ENCODE measurements around the gene ARHGEF10L. TPM values are rescaled to one million over a fixed set of nuclear protein-coding genes. Genes with fewer than 3 reads are reported as not detected.
"Not testable (repeated sequence)": the region's sequence is repeated elsewhere in the genome, so short reads cannot be mapped to it uniquely, and the experiment has no call there.

Gene ARHGEF10L
- total RNA-seq, 2 experiments from 2014 or later: not detected

DNA sequence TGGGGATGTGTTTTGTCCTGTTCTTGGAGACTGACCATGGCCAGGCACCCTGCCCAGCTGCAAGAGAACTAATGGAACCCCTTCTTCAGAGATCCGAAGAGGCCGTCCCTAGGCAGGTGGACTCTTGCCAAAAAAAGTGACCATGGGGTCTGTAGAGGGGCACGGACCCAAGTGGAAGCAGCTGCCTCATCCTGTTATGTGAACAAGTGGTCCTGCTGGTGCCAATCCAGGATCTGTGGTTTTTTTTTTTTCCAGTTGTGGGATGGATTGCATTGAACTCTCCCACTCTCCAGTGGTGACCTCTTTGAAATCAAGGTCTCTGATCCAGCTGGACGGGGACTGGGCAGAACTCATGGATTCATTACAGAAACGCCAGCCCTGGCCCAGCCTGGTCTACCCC, 71.2 kb downstream of the ARHGEF10L start:
- Mint-ChIP-seq H3K9me3 (no peaks in the 10 kb centered on the region), H3K4me3 (no peak overlapping the region), H3K27ac (no peak overlapping the region), H3K36me3 (no peaks in the 10 kb centered on the region), H3K4me1 (no peaks in the 10 kb centered on the region), H3K27me3 (no peaks in the 10 kb centered on the region)
- DNase-seq: no peak

- no peaks in the 10 kb centered on the region for H3K27me3 Mint-ChIP-seq
- H3K27ac Mint-ChIP-seq: no peak overlapping the region
- H3K9me3 Mint-ChIP-seq: no peaks in the 10 kb centered on the region
- H3K4me3 Mint-ChIP-seq: no peak overlapping the region
- DNase-seq: no peak
- no peaks in the 10 kb centered on the region for H3K36me3 Mint-ChIP-seq
- no peaks in the 10 kb centered on the region for H3K4me1 Mint-ChIP-seq
Observed at GRCh38 chr1:17611991-17612390, 72.5 kb downstream of the ARHGEF10L start.

DNA sequence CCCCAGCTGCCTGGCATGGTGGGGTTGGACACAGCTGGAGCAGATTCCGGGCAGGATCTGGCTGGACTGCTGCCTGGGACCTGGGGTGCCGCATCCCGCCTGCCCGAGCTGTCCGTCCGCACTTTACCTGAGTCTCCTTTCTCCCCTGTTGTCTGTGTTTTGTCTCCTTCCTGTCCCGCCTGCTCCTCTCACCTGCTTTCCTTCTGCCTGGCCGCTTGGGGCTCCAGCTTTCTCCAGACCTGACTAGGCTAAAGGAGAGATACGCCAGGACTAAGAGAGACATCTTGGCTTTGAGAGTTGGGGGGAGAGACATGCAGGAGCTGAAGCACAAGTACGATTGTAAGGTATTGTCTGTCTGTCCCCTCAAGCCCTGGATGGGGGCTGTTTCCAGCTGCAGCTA, 73.3 kb downstream of the ARHGEF10L start:
- no peak overlapping the region for H3K4me3 Mint-ChIP-seq
- H3K9me3 Mint-ChIP-seq: no peaks in the 10 kb centered on the region
- H3K27ac Mint-ChIP-seq: no peak overlapping the region
- H3K36me3 Mint-ChIP-seq: no peaks in the 10 kb centered on the region
- no peaks in the 10 kb centered on the region for H3K27me3 Mint-ChIP-seq
- no peak for DNase-seq
- H3K4me1 Mint-ChIP-seq: no peaks in the 10 kb centered on the region

DNA sequence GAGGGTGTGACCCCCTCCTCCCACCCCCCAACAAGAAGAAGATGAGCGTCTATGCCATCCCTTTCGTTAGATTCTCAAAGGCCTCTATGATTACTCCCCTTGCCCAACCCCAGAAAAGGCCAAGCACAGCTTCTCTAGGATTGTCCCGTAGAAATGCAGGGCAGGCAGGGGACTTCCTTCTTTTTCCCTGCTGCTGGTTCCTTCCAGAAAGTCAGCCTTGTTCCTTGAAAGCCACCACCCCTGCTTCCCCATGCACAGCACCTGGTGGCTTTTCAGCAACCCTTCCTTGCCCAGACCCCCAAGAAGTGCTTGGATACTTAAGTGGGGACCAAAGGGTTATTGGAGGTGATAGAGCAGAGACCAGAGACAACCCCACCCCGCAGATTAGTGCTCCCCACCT, 75.1 kb downstream of the ARHGEF10L start:
- Mint-ChIP-seq H3K4me3 (no peak overlapping the region), H3K9me3 (no peaks in the 10 kb centered on the region), H3K4me1 (no peaks in the 10 kb centered on the region), H3K27me3 (peaks cover 5% of the 10 kb centered on the region), H3K36me3 (no peaks in the 10 kb centered on the region), H3K27ac (no peak overlapping the region)
- DNase-seq: no peak

- no peaks in the 10 kb centered on the region for H3K4me1 Mint-ChIP-seq
- no peak for DNase-seq
- no peaks in the 10 kb centered on the region for H3K9me3 Mint-ChIP-seq
- no peaks in the 10 kb centered on the region for H3K36me3 Mint-ChIP-seq
- H3K27ac Mint-ChIP-seq: no peak overlapping the region
- H3K27me3 Mint-ChIP-seq: peaks cover 7% of the 10 kb centered on the region
- H3K4me3 Mint-ChIP-seq: no peak overlapping the region
Observed at GRCh38 chr1:17615157-17615556, 75.7 kb downstream of the ARHGEF10L start.

GRCh38 chr1:17615959-17616358, 76.5 kb downstream of the ARHGEF10L start:
- Mint-ChIP-seq H3K36me3 (no peaks in the 10 kb centered on the region), H3K4me1 (no peaks in the 10 kb centered on the region), H3K9me3 (no peaks in the 10 kb centered on the region), H3K4me3 (no peak overlapping the region), H3K27ac (no peak overlapping the region), H3K27me3 (peaks cover 10% of the 10 kb centered on the region)
- no peak for DNase-seq

DNA sequence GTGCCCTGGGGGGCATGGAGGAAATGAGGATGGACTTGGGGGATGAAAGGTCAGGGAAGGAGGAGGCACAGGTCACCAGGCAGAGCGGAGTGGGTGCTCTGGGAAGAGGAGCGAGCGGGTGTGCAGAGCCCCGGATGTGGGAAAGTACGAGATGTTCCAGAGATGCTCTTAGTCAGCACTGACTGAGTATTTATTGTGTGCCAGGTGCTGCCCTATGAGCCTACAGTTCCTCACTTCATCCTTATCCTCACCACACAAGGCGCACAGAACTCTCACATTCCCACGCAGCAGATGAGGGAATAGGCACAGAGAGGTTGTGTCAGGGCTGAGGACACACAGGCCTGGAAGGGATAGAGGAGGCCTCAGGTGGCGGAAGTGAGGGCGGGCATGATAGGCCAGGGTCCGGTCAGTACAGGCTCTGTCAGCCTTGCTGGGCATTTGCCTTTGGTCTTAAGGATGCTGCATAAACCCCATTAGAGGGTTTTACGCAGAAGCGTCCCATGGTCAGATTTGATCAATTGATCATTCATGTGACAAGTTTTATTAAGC, 77.3 kb downstream of the ARHGEF10L start:
- no peak for DNase-seq
- Mint-ChIP-seq H3K36me3 (no peaks in the 10 kb centered on the region), H3K9me3 (no peaks in the 10 kb centered on the region)

DNA sequence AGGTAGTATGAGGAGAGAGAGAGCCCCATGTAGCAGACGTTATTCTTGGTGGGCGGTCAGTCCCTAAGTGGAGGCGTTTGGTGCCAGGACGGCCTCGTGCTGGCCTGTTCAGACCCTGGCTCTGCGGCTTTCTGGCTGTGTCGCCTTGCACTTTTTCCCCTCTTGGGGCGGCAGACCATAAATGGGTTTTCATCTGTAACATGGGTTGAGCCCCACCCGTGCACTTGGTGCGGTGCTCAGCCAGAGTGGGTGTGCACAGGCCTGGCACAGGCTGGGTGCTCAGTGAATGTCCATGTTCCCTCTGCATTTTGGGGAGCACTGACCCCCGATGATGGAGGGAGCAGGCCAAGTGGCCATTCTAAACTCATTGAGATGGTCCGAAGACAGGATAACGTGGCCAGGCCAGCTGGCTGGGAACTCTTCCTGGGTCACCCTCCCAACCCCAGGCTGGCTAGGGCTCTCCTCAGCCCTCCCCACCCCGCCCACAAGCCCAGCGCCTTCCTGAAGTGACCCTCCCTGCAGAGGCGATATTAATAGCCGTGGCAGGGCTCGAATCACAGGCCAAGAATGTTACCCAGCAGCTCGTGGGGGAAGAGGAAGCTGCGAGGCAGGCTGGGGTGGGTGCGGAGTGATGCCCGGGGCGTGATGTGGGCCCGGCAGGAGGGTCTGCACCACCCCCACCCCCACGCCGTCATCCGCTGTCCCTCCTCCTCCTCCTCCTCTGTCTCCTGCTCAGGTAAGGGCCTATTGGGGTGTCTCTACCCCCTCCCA, 78.5 kb downstream of the ARHGEF10L start:
- H3K27me3 Mint-ChIP-seq: peaks cover 10% of the 10 kb centered on the region
- no peaks in the 10 kb centered on the region for H3K36me3 Mint-ChIP-seq
- H3K27ac Mint-ChIP-seq: no peak overlapping the region

More for the DNA sequence above, 77.3 kb downstream of the ARHGEF10L start:
- Mint-ChIP-seq H3K4me1 (no peaks in the 10 kb centered on the region), H3K4me3 (no peak overlapping the region), H3K27me3 (peaks cover 10% of the 10 kb centered on the region), H3K27ac (no peak overlapping the region)

GRCh38 chr1:17618558-17619247, 79.2 kb downstream of the ARHGEF10L start:
- Mint-ChIP-seq H3K4me1 (no peaks in the 10 kb centered on the region), H3K27me3 (peaks cover 10% of the 10 kb centered on the region), H3K27ac (no peak overlapping the region), H3K36me3 (no peaks in the 10 kb centered on the region), H3K9me3 (no peaks in the 10 kb centered on the region), H3K4me3 (no peak overlapping the region)
- DNase-seq: no peak

More for the DNA sequence above, 78.5 kb downstream of the ARHGEF10L start:
- Mint-ChIP-seq H3K4me3 (no peak overlapping the region), H3K4me1 (no peaks in the 10 kb centered on the region), H3K9me3 (no peaks in the 10 kb centered on the region)
- DNase-seq: no peak

GRCh38 chr1:17620448-17620847, 81.0 kb downstream of the ARHGEF10L start:
- no peak overlapping the region for H3K4me3 Mint-ChIP-seq
- H3K9me3 Mint-ChIP-seq: no peaks in the 10 kb centered on the region
- no peak overlapping the region for H3K27ac Mint-ChIP-seq
- peaks cover 10% of the 10 kb centered on the region for H3K27me3 Mint-ChIP-seq
- DNase-seq: no peak
- H3K4me1 Mint-ChIP-seq: no peaks in the 10 kb centered on the region
- H3K36me3 Mint-ChIP-seq: no peaks in the 10 kb centered on the region

DNA sequence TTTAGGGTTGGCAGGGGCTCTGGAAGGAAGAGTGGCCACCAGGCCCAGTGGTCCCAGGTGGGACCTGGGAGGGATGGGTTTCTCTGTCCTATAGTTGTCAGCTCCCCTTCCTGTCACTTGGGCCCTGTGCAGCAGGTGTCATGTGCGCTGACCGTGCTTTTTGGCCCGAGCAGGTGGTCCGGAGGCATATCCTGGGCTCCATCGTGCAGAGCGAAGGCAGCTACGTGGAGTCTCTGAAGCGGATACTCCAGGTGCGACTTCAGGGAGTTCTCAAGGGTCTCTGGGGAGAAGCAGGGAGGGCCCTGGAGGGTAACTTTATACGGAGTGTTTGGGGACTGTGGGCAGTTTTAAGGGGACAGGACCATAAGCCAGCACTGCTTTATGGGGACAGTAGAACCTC, 82.2 kb downstream of the ARHGEF10L start:
- Mint-ChIP-seq H3K27me3 (peaks cover 10% of the 10 kb centered on the region), H3K36me3 (no peaks in the 10 kb centered on the region), H3K9me3 (no peaks in the 10 kb centered on the region), H3K27ac (no peak overlapping the region), H3K4me3 (no peak overlapping the region), H3K4me1 (no peaks in the 10 kb centered on the region)
- DNase-seq: no peak

GRCh38 chr1:17622823-17623222, 83.3 kb downstream of the ARHGEF10L start:
- Mint-ChIP-seq H3K36me3 (no peaks in the 10 kb centered on the region), H3K9me3 (no peaks in the 10 kb centered on the region), H3K27me3 (peaks cover 10% of the 10 kb centered on the region), H3K27ac (no peak overlapping the region), H3K4me3 (no peak overlapping the region), H3K4me1 (no peaks in the 10 kb centered on the region)
- DNase-seq: no peak

DNA sequence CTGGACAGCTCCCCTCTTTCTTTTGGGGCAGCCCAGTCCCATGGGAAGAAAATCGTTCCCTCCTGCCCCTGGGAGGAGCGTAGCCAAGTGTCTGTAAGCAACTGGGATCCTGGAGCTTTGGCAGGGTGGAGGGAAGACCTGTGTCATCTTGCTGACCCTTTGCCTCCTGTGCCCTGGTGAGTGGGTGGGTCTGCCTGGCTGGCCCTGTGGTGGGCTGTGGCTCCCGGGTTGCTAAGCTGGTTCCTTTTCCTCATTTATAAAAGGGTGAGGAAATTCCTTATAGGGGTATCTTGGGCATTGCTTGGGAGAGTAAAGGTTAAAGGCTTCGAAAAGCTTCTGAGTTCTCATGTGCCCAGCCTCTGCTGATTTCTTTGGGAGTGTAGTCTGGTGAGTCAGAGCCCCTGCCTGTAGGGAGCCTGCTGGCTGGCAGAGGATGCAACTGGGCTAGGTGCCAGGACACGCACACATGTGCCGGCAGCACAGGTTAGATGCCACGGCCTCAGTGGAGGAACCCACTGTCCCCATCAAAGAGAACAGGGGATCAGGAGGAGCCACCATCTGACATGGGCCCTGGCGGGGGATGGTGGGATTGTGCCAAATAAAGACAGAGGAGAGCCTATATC, 85.2 kb downstream of the ARHGEF10L start:
- H3K27me3 Mint-ChIP-seq: peaks cover 5% of the 10 kb centered on the region
- H3K9me3 Mint-ChIP-seq: no peaks in the 10 kb centered on the region
- no peak for DNase-seq
- no peaks in the 10 kb centered on the region for H3K4me1 Mint-ChIP-seq
- H3K4me3 Mint-ChIP-seq: no peak overlapping the region
- H3K36me3 Mint-ChIP-seq: no peaks in the 10 kb centered on the region
- H3K27ac Mint-ChIP-seq: no peak overlapping the region

- Mint-ChIP-seq H3K36me3 (no peaks in the 10 kb centered on the region), H3K4me3 (no peak overlapping the region), H3K27me3 (no peaks in the 10 kb centered on the region), H3K27ac (no peak overlapping the region), H3K4me1 (no peaks in the 10 kb centered on the region), H3K9me3 (no peaks in the 10 kb centered on the region)
- no peak for DNase-seq
Observed at GRCh38 chr1:17627239-17628052, 87.9 kb downstream of the ARHGEF10L start.

GRCh38 chr1:17629046-17629445, 89.5 kb downstream of the ARHGEF10L start:
- H3K4me1 Mint-ChIP-seq, H3K27ac Mint-ChIP-seq, DNase-seq, H3K9me3 Mint-ChIP-seq, H3K4me3 Mint-ChIP-seq, H3K27me3 Mint-ChIP-seq, H3K36me3 Mint-ChIP-seq: not testable (repeated sequence)

All from activated naive CD8-positive, alpha-beta T cell treated with anti-CD3 and anti-CD28 coated beads for 36 hours (primary cell).